Measurements from ENCODE around the gene DLG1. TPM values are rescaled to one million over a fixed set of nuclear protein-coding genes. Genes with fewer than 3 reads are reported as not detected.

The DLG1 gene
- total and polyA plus RNA-seq, 9 of the 15 experiments (the other 6 are each of a cell fraction or from before 2014, with no cell fraction given), result 9.4 to 63.5 (median 43.6) TPM

DNA sequence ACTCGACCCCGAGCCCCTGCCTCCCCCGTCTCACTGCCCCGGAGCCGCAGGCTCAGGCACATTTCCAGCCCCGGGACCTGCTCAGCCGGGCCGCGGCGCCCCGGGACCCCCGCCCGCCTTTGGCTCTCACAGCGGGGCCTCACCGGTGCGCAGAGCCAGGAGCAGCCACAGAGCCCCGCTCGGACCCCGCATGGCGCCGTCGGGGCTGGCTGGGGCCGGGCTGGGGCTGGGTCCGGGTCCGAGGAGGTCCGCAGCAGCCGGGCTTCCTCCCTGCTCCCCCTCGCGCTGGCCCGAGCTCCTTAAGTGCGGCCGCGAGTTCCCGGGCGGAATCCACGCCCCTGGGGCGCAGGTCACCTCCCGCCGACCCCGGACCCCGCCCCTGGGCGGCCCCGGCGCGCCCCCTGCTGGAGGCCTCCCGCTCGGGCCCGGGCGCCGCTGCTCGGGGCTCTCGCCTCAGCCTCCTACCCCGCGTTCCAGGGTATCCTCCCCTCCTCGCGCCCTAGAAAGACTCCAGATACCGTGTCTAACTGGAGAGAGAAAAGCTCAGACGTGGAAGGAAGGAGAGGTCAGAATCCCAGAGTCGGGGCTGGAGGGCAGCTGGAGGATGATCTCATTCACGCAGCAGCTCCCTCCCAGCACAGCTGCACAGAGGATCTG, 268.8 kb downstream of the DLG1 start, which contains the start of gene MELTF (continued):
- TF ChIP-seq SRF (CRISPR knock-in tag; IDR thresholded peaks at IDR 0.05) (0 out of 4 replicates have a peak, but pooled peaks of 1 of the 2 experiments have one; percentile 35), ZNF644 (tag; IDR thresholded peaks at IDR 0.05; ENCODE audit: low read depth) (no peak), ZNF830 (CRISPR knock-in tag; IDR thresholded peaks at IDR 0.05) (no peak), ZBTB11 (CRISPR knock-in tag; IDR thresholded peaks at IDR 0.05) (no peak), MIER1 (IDR thresholded peaks at IDR 0.05; ENCODE audit: low read depth) (no peak), IRF9 (tag; IDR thresholded peaks at IDR 0.05) (no peak), NFRKB (IDR thresholded peaks at IDR 0.05; ENCODE audit: low read depth) (no peak), PKNOX1 (IDR thresholded peaks at IDR 0.05) (no peak), JUND (IDR thresholded peaks at IDR 0.05; ENCODE audit: borderline replicate concordance, low read depth, low read length) (peak; percentile 28; the same call in 1 of the 2 replicates), JUND (tag; IDR thresholded peaks at IDR 0.05; ENCODE audit: borderline replicate concordance, low read depth, low read length) (no peak; the same call in 2 of the 3 replicates), ZNF212 (CRISPR knock-in tag; IDR thresholded peaks at IDR 0.05) (no peak)
- TF ChIP-seq, protein P1, sequence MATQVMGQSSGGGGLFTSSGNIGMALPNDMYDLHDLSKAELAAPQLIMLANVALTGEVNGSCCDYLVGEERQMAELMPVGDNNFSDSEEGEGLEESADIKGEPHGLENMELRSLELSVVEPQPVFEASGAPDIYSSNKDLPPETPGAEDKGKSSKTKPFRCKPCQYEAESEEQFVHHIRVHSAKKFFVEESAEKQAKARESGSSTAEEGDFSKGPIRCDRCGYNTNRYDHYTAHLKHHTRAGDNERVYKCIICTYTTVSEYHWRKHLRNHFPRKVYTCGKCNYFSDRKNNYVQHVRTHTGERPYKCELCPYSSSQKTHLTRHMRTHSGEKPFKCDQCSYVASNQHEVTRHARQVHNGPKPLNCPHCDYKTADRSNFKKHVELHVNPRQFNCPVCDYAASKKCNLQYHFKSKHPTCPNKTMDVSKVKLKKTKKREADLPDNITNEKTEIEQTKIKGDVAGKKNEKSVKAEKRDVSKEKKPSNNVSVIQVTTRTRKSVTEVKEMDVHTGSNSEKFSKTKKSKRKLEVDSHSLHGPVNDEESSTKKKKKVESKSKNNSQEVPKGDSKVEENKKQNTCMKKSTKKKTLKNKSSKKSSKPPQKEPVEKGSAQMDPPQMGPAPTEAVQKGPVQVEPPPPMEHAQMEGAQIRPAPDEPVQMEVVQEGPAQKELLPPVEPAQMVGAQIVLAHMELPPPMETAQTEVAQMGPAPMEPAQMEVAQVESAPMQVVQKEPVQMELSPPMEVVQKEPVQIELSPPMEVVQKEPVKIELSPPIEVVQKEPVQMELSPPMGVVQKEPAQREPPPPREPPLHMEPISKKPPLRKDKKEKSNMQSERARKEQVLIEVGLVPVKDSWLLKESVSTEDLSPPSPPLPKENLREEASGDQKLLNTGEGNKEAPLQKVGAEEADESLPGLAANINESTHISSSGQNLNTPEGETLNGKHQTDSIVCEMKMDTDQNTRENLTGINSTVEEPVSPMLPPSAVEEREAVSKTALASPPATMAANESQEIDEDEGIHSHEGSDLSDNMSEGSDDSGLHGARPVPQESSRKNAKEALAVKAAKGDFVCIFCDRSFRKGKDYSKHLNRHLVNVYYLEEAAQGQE (IDR thresholded peaks at IDR 0.05; ENCODE audit: borderline replicate concordance), result peak; percentile 56; the same call in 1 of the 2 replicates
- TF ChIP-seq, protein P1 (CRISPR knock-in tag; IDR thresholded peaks at IDR 0.05; ENCODE audit: low read depth), result 0 out of 2 replicates have a peak, but pooled peaks have one; percentile 26
